ENCODE results near the gene ATP1A3. TPM values are rescaled to one million over a fixed set of nuclear protein-coding genes. Genes with fewer than 3 reads are reported as not detected.

Gene ATP1A3
- polyA plus RNA-seq, 1 donor from 2014 or later = 36.2 TPM

GRCh38 chr19:41930926-41931592 is 63.0 kb downstream of the ATP1A3 start:
- Histone ChIP-seq H4K20me1 (ENCODE audit: insufficient read depth) (no peaks in the 10 kb centered on the region), H3K27me3 (ENCODE audit: insufficient read depth, low read depth, low read length) (peaks cover 96% of the 10 kb centered on the region), H3F3A (ENCODE audit: insufficient read depth, low read length, poor library complexity, severe bottlenecking) (no peaks in the 10 kb centered on the region), H3K4me3 (ENCODE audit: low read length) (no peak overlapping the region), H2AFZ (ENCODE audit: low read depth, low read length) (no peak overlapping the region), H3K9me2 (ENCODE audit: insufficient read depth, low read length) (no peaks in the 10 kb centered on the region), H3K79me2 (replicated peaks; ENCODE audit: insufficient read depth, low read length) (no peaks in the 10 kb centered on the region), H3K9ac (ENCODE audit: low read length) (no peak overlapping the region), H3K36me3 (ENCODE audit: insufficient read depth, low read length) (no peaks in the 10 kb centered on the region), H3K4me2 (ENCODE audit: low read length) (no peak overlapping the region), H3K9me3 (ENCODE audit: low read length) (no peaks in the 10 kb centered on the region), H3K27ac (ENCODE audit: low read length) (no peak overlapping the region)
- TF ChIP-seq MXI1 (conservative IDR thresholded peaks at IDR 0.05; ENCODE audit: poor library complexity, severe bottlenecking) = no peak
- TF ChIP-seq EZH2 (IDR thresholded peaks at IDR 0.05; ENCODE audit: borderline replicate concordance, insufficient read depth, low read length, poor library complexity, severe bottlenecking) = no peak
- no peak for TF ChIP-seq EP300 (conservative IDR thresholded peaks at IDR 0.05; ENCODE audit: poor library complexity, severe bottlenecking)
- no peak for TF ChIP-seq RAD21 (conservative IDR thresholded peaks at IDR 0.05)
- peak; percentile 49 for TF ChIP-seq CTCF (IDR thresholded peaks at IDR 0.05; ENCODE audit: poor library complexity, severe bottlenecking)

GRCh38 chr19:41930322-41930722 is 63.7 kb downstream of the ATP1A3 start:
- no peaks in the 10 kb centered on the region for H3K79me2 ChIP-seq (replicated peaks; ENCODE audit: insufficient read depth, low read length)
- H3K9me2 ChIP-seq (ENCODE audit: insufficient read depth, low read length) = no peaks in the 10 kb centered on the region
- H3K36me3 ChIP-seq (ENCODE audit: insufficient read depth, low read length) = no peaks in the 10 kb centered on the region
- no peaks in the 10 kb centered on the region for H4K20me1 ChIP-seq (ENCODE audit: insufficient read depth)
- H3K4me2 ChIP-seq (ENCODE audit: low read length) = no peak overlapping the region
- no peak overlapping the region for H2AFZ ChIP-seq (ENCODE audit: low read depth, low read length)
- no peaks in the 10 kb centered on the region for H3F3A ChIP-seq (ENCODE audit: insufficient read depth, low read length, poor library complexity, severe bottlenecking)
- H3K27me3 ChIP-seq (ENCODE audit: insufficient read depth, low read depth, low read length) = peaks cover 98% of the 10 kb centered on the region
- H3K4me3 ChIP-seq (ENCODE audit: low read length) = no peak overlapping the region
- H3K9me3 ChIP-seq (ENCODE audit: low read length) = no peaks in the 10 kb centered on the region
- TF ChIP-seq EP300 (conservative IDR thresholded peaks at IDR 0.05; ENCODE audit: poor library complexity, severe bottlenecking) (no peak), TAF1 (IDR thresholded peaks at IDR 0.05; ENCODE audit: low read depth) (no peak), RAD21 (conservative IDR thresholded peaks at IDR 0.05) (no peak), POLR2AphosphoS5 (IDR thresholded peaks at IDR 0.05) (no peak), MXI1 (conservative IDR thresholded peaks at IDR 0.05; ENCODE audit: poor library complexity, severe bottlenecking) (no peak), SMC3 (conservative IDR thresholded peaks at IDR 0.05; ENCODE audit: poor library complexity) (no peak), CTCF (IDR thresholded peaks at IDR 0.05; ENCODE audit: poor library complexity, severe bottlenecking) (no peak), REST (IDR thresholded peaks at IDR 0.05; ENCODE audit: borderline replicate concordance) (no peak), EZH2 (IDR thresholded peaks at IDR 0.05; ENCODE audit: borderline replicate concordance, insufficient read depth, low read length, poor library complexity, severe bottlenecking) (no peak)
- no peak overlapping the region for H3K9ac ChIP-seq (ENCODE audit: low read length)
- H3K27ac ChIP-seq (ENCODE audit: low read length) = no peak overlapping the region
